ENCODE measurements around the gene CFAP92. TPM values are rescaled to one million over a fixed set of nuclear protein-coding genes. Genes with fewer than 3 reads are reported as not detected.

Gene CFAP92
- total RNA-seq, 4 donors from 2014 or later = 0.40 to 2.5 (median 0.57) TPM

DNA sequence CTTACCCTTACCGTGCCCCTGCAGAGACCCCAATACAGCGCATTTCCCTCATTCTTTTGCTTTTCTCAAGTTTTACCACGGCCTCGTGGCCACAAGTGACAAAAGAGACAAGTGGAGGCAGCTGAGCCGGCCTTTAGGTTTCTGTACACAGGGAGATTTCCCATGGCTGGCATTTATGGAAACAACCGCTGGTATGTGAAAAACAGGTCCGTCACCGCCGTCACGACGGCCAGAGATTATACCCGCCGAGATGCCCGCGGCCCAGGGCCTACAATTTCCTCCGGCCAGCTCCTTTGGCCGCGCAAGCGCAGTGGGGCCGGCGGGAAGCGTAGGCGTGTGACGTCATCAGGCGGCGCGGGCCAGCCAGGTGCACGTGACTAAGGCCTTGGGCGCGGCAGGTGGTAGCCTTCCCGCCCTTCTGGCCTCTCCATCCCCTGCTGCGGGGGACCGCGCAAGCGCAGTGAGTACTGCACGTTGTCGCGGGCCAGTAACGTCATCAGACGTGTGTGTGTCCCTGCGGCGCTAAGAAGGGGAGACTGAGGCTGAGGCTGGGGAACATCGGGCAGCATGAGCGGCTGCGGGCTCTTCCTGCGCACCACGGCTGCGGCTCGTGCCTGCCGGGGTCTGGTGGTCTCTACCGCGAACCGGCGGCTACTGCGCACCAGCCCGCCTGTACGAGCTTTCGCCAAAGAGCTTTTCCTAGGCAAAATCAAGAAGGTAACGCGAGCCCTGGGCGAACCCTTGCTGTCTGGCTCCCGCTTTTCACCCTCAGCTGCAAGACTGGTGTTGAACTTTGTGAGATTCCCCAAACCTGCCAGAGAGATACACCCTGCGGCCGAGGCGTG lies 114.5 kb downstream of the CFAP92 start, which contains the start of gene ACAD9:
Gene ACAD9 (plus strand): TSS at position 496 of the 845 bp plus-strand sequence. CDS start 72 bp downstream, at position 568.
- H3K27ac ChIP-seq = peak within 1 kb of the TSS; percentile 85 to 89 (median 86)
- WGBS, 2 donors = 0 to 1% methylated on average over 23 to 34 of the region's 65 CpGs

DNA sequence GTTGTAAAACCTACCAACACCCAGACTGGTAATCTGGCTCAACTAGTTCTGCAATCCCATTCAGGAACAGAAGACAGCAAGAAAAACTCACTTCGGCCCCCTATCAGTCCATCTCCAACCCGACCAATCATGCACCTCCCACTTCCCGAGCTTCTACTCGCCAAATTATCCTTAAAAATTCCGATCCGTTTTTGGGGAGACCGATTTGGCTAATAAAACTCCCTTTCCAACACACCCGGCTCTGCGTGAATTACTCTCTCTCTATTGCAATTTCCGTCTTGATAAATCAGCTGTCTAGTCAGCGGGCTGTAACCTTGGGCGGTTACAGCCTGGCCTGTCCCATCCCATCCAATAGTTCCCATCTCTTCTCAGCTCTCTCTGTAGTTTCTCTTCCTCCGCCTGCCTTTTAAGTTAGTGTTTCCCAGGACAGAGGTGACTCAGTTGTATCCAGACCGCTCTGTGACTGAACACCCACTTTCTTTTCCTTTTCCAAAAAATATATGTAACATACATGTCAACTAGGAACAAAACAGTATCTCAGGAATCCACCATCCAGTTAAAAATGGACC lies 115.2 kb downstream of the CFAP92 start:
- intact Hi-C loops (cut with DNase I) = no loop called here
- Histone ChIP-seq H3K9me3 (no peaks in the 10 kb centered on the region), H3K4me3 (replicated peaks in 1 of 3) (peak overlapping the region; percentile 54 to 96 (median 72)), H3K4me1 (peaks cover 20 to 22% of the 10 kb centered on the region in 2 donors), H3K27ac (peak overlapping the region; percentile 83 to 86 (median 85)), H3K27me3 (no peaks in the 10 kb centered on the region), H3K36me3 (no peaks in the 10 kb centered on the region)
- peak; percentile 13 to 27 for DNase-seq
- WGBS, 2 donors = 0 to 3% methylated on average over 14 of the region's 14 CpGs
- TF ChIP-seq, protein P1, sequence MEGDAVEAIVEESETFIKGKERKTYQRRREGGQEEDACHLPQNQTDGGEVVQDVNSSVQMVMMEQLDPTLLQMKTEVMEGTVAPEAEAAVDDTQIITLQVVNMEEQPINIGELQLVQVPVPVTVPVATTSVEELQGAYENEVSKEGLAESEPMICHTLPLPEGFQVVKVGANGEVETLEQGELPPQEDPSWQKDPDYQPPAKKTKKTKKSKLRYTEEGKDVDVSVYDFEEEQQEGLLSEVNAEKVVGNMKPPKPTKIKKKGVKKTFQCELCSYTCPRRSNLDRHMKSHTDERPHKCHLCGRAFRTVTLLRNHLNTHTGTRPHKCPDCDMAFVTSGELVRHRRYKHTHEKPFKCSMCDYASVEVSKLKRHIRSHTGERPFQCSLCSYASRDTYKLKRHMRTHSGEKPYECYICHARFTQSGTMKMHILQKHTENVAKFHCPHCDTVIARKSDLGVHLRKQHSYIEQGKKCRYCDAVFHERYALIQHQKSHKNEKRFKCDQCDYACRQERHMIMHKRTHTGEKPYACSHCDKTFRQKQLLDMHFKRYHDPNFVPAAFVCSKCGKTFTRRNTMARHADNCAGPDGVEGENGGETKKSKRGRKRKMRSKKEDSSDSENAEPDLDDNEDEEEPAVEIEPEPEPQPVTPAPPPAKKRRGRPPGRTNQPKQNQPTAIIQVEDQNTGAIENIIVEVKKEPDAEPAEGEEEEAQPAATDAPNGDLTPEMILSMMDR (IDR thresholded peaks at IDR 0.05) = no peak
- no peak for TF ChIP-seq POLR2A (IDR thresholded peaks at IDR 0.05)

More for the DNA sequence above, 114.5 kb downstream of the CFAP92 start, which contains the start of gene ACAD9:
- Histone ChIP-seq H3K4me1 (peaks cover 20 to 22% of the 10 kb centered on the region in 2 donors), H3K36me3 (no peaks in the 10 kb centered on the region), H3K9me3 (no peaks in the 10 kb centered on the region), H3K4me3 (replicated peaks in 1 of 3) (peak within 1 kb of the TSS; percentile 54 to 96 (median 72)), H3K27me3 (no peaks in the 10 kb centered on the region)
- intact Hi-C loops (cut with DNase I) = no loop called here
- TF ChIP-seq, protein P1 (IDR thresholded peaks at IDR 0.05) = peak in 2 of 6 experiments; percentile 1 to 45
- peak in 1 of 2 donors; percentile 90 for TF ChIP-seq POLR2A (IDR thresholded peaks at IDR 0.05)
- peak; percentile 96 to 97 for DNase-seq

DNA sequence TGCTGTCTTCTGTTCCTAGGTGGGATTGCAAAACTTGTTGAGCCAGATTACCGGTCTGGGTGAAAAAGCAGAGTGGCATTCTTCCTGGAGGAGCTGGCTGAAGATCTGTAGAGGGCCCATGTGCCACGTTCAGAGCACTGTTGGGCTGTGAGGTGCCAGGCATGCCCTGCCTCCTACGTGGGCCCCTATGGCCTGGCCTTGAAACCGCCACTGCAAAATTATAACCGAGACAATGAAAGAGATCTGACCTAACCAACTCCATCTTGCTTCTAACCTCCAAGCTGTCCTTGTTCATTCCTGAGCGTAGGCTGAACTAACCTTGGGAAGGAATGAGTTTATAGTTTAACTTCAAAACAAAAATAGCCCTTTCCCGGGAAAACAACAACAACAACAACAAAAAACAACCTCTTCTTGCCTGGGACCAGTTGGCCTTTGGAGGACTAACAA lies 115.8 kb downstream of the CFAP92 start:
- Histone ChIP-seq H3K4me1 (peaks cover 20 to 22% of the 10 kb centered on the region in 2 donors), H3K27ac (peak overlapping the region in 2 of 3 donors; percentile 85 to 86), H3K4me3 (replicated peaks in 1 of 3) (no peak overlapping the region), H3K36me3 (no peaks in the 10 kb centered on the region), H3K27me3 (no peaks in the 10 kb centered on the region), H3K9me3 (no peaks in the 10 kb centered on the region)
- DNase-seq = no peak
- no peak for TF ChIP-seq POLR2A (IDR thresholded peaks at IDR 0.05)
- TF ChIP-seq, protein P1 (IDR thresholded peaks at IDR 0.05) = no peak
- WGBS, 2 donors = 76% methylated on average over 7 of the region's 7 CpGs
- intact Hi-C loops (cut with DNase I) = no loop called here

DNA sequence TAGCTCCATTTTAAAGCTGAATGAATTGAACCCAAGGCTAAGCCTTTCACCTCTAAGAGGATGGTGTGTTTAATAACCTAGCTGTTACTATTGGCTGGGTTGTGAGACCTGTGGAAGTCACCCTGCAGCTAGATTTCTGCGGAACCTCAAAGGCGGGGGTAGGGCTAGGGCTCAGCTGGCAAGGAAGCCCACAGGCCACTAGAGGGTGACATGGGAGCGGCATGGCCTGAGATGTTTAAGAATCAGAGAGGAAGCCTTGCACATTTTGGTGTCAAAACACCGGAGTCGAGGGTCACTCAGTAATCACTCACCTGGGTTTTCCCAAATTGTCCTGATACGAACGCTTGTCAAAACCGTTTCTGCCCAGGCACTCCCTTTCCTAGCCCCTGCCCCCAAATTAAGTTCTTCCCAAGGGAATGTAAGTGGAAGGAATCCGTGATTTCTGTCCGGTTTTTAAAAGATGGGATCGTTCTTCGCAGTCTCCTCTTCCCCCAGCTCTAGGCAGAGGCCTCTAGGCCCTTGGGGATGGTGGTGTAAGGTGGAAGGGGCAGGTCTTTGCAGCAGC lies 118.2 kb downstream of the CFAP92 start:
- no peaks in the 10 kb centered on the region for H3K36me3 ChIP-seq
- H3K27ac ChIP-seq = no peak overlapping the region
- DNase-seq = peak; percentile 29 to 39
- peaks cover 18 to 20% of the 10 kb centered on the region in 2 donors for H3K4me1 ChIP-seq
- no peak for TF ChIP-seq POLR2A (IDR thresholded peaks at IDR 0.05)
- TF ChIP-seq, protein P1 (IDR thresholded peaks at IDR 0.05) = peak in 1 of 6 experiments; percentile 33
- WGBS, 2 donors = 46 to 48% methylated on average over 12 of the region's 12 CpGs
- H3K4me3 ChIP-seq (replicated peaks in 1 of 3) = no peak overlapping the region
- H3K27me3 ChIP-seq = no peaks in the 10 kb centered on the region
- no peaks in the 10 kb centered on the region for H3K9me3 ChIP-seq
- intact Hi-C loops (cut with DNase I) = no loop called here

All from thyroid gland (tissue), 4 donors.